HEK293 (cell line): ENCODE results near the gene UQCR11.
A peak's percentile ranks its signal among the peaks of the same experiment; 100 is the strongest.

Experiments
- CTCF ChIA-PET: fragments of 350-600 bp; formaldehyde crosslinking; extraction: SDS; loops from one replicate; lab custom pipeline; 2021; ENCODE audit warnings: antibody characterized with exemption; lab: Yijun Ruan, JAX
- POLR2A ChIA-PET: fragments of 300-600 bp; formaldehyde crosslinking; extraction: SDS; loops from one replicate; lab custom pipeline; 2020; ENCODE audit warnings: antibody characterized with exemption, inconsistent platforms; lab: Yijun Ruan, JAX
- H3K27ac ChIP-seq: fragments of 200-500 bp; sonication (Bioruptor generic); 2 replicates; pipeline ENCODE4 v1.5.1; 2014; ENCODE audit warnings: low read depth, low read length, control low read depth, inconsistent platforms; ENCODE audit errors: extremely low read depth
- H3K36me3 ChIP-seq, 2 experiments: fragments of 200-500 bp in 1 of 2; sonication (Bioruptor generic) in 1 of 2; 1 replicate in 1 of 2; 2 replicates in 1 of 2; pipeline ENCODE4 v1.5.1; 2014 to 2017; ENCODE audit warnings: inconsistent platforms in 2 of 2, low read length in 2 of 2; ENCODE audit not compliant: control insufficient read depth in 2 of 2, insufficient read depth in 1 of 2
- H3K4me1 ChIP-seq: fragments of 200-500 bp; sonication (Bioruptor generic); 2 replicates; pipeline ENCODE4 v1.5.1; 2014; ENCODE audit warnings: mild to moderate bottlenecking, low read length, inconsistent platforms; ENCODE audit not compliant: control insufficient read depth, insufficient read depth
- H3K4me3 ChIP-seq: 2 replicates; pipeline ENCODE4 v1.5.1; 2011; ENCODE audit warnings: low read depth, mild to moderate bottlenecking, control low read depth, low read length, moderate library complexity
- H3K9me3 ChIP-seq: fragments of 200-500 bp; sonication (Bioruptor generic); 2 replicates; pipeline ENCODE4 v1.5.1; 2014; ENCODE audit warnings: low read depth, low read length, inconsistent platforms; ENCODE audit not compliant: control insufficient read depth, insufficient read depth
- BCL11B ChIP-seq: fragments of 450-650 bp; formaldehyde crosslinking; IDR thresholded peaks from 2 replicates; pipeline ENCODE4 v1.5.1; 2016; ENCODE audit warnings: low read depth, missing biosample characterization, missing genetic modification characterization
- HOXA7 ChIP-seq: sonication (generic); formaldehyde crosslinking; IDR thresholded peaks from 2 replicates; pipeline ENCODE4 v1.8.1; 2022; ENCODE audit warnings: missing genetic modification reagents, borderline replicate concordance
- OSR2 ChIP-seq: fragments of 450-650 bp; formaldehyde crosslinking; IDR thresholded peaks from 2 replicates; pipeline ENCODE4 v1.5.1; 2016; ENCODE audit warnings: missing biosample characterization, missing genetic modification characterization
- PATZ1 ChIP-seq: fragments of 450-650 bp; formaldehyde crosslinking; IDR thresholded peaks from 2 replicates; pipeline ENCODE4 v1.5.1; 2016; ENCODE audit warnings: missing biosample characterization, missing genetic modification characterization
- SP3 ChIP-seq: fragments of 450-650 bp; formaldehyde crosslinking; IDR thresholded peaks from 2 replicates; pipeline ENCODE4 v1.5.1; 2016; ENCODE audit warnings: missing biosample characterization, missing genetic modification characterization
- ZBTB7A ChIP-seq: fragments of 450-650 bp; formaldehyde crosslinking; IDR thresholded peaks from 2 replicates; pipeline ENCODE4 v1.5.1; 2016; ENCODE audit warnings: low read depth, missing biosample characterization, missing genetic modification characterization
- ZEB2 ChIP-seq: fragments of 450-650 bp; formaldehyde crosslinking; IDR thresholded peaks from 2 replicates; pipeline ENCODE4 v1.5.1; 2016; ENCODE audit warnings: missing biosample characterization, missing genetic modification characterization
- ZNF146 ChIP-seq: fragments of 450-650 bp; formaldehyde crosslinking; IDR thresholded peaks from 2 replicates; pipeline ENCODE4 v1.5.1; 2016; ENCODE audit warnings: missing biosample characterization, missing genetic modification characterization
- ZNF211 ChIP-seq: fragments of 450-650 bp; formaldehyde crosslinking; IDR thresholded peaks from 2 replicates; pipeline ENCODE4 v1.5.1; 2016; ENCODE audit warnings: low read depth, missing biosample characterization, missing genetic modification characterization
- ZNF239 ChIP-seq: fragments of 450-650 bp; formaldehyde crosslinking; IDR thresholded peaks from 2 replicates; pipeline ENCODE4 v1.5.1; 2016; ENCODE audit warnings: missing biosample characterization, missing genetic modification characterization
- ZNF292 ChIP-seq: fragments of 450-650 bp; formaldehyde crosslinking; IDR thresholded peaks from 2 replicates; pipeline ENCODE4 v1.5.1; 2016; ENCODE audit warnings: low read depth, missing biosample characterization, missing genetic modification characterization, borderline replicate concordance
- ZNF37A ChIP-seq: fragments of 450-650 bp; IDR thresholded peaks from 2 replicates; pipeline ENCODE4 v1.5.1; 2018; ENCODE audit warnings: missing biosample characterization, missing genetic modification characterization
- ZNF391 ChIP-seq: fragments of 450-650 bp; formaldehyde crosslinking; IDR thresholded peaks from 2 replicates; pipeline ENCODE4 v1.5.1; 2016; ENCODE audit warnings: low read depth, missing biosample characterization, missing genetic modification characterization, borderline replicate concordance
- ZNF404 ChIP-seq: fragments of 450-650 bp; formaldehyde crosslinking; IDR thresholded peaks from 2 replicates; pipeline ENCODE4 v1.5.1; 2017; ENCODE audit warnings: missing biosample characterization, missing genetic modification characterization
- ZNF449 ChIP-seq: fragments of 450-650 bp; formaldehyde crosslinking; IDR thresholded peaks from 2 replicates; pipeline ENCODE4 v1.5.1; 2017; ENCODE audit warnings: missing biosample characterization, mild to moderate bottlenecking, missing genetic modification characterization, moderate library complexity
- ZNF501 ChIP-seq: fragments of 450-650 bp; formaldehyde crosslinking; IDR thresholded peaks from 2 replicates; pipeline ENCODE4 v1.5.1; 2016; ENCODE audit warnings: missing biosample characterization, missing genetic modification characterization
- ZNF571 ChIP-seq: fragments of 450-650 bp; formaldehyde crosslinking; IDR thresholded peaks from 2 replicates; pipeline ENCODE4 v1.5.0; 2017; ENCODE audit warnings: missing biosample characterization, missing genetic modification characterization
- ZNF660 ChIP-seq: fragments of 450-650 bp; IDR thresholded peaks from 2 replicates; pipeline ENCODE4 v1.5.1; 2018; ENCODE audit warnings: missing biosample characterization, mild to moderate bottlenecking, missing genetic modification characterization
- ZNF747 ChIP-seq: fragments of 450-650 bp; formaldehyde crosslinking; IDR thresholded peaks from 2 replicates; pipeline ENCODE4 v1.5.1; 2016; ENCODE audit warnings: missing biosample characterization, missing genetic modification characterization
- ZSCAN16 ChIP-seq: fragments of 450-650 bp; formaldehyde crosslinking; IDR thresholded peaks from 2 replicates; pipeline ENCODE4 v1.5.1; 2016; ENCODE audit warnings: missing biosample characterization, missing genetic modification characterization
- TF ChIP-seq, protein P1 (sequence below): fragments of 450-650 bp; formaldehyde crosslinking; IDR thresholded peaks from 2 replicates; pipeline ENCODE4 v1.5.1; 2016; ENCODE audit warnings: missing biosample characterization, missing genetic modification characterization
- TF ChIP-seq, protein P2 (sequence below): fragments of 450-650 bp; formaldehyde crosslinking; IDR thresholded peaks from 2 replicates; pipeline ENCODE4 v1.5.1; 2016; ENCODE audit warnings: missing biosample characterization, missing genetic modification characterization
- TF ChIP-seq, protein P3 (sequence below): fragments of 450-650 bp; formaldehyde crosslinking; IDR thresholded peaks from 2 replicates; pipeline ENCODE4 v1.5.1; 2016; ENCODE audit warnings: missing biosample characterization, missing genetic modification characterization, low read depth

Gene UQCR11

DNA sequence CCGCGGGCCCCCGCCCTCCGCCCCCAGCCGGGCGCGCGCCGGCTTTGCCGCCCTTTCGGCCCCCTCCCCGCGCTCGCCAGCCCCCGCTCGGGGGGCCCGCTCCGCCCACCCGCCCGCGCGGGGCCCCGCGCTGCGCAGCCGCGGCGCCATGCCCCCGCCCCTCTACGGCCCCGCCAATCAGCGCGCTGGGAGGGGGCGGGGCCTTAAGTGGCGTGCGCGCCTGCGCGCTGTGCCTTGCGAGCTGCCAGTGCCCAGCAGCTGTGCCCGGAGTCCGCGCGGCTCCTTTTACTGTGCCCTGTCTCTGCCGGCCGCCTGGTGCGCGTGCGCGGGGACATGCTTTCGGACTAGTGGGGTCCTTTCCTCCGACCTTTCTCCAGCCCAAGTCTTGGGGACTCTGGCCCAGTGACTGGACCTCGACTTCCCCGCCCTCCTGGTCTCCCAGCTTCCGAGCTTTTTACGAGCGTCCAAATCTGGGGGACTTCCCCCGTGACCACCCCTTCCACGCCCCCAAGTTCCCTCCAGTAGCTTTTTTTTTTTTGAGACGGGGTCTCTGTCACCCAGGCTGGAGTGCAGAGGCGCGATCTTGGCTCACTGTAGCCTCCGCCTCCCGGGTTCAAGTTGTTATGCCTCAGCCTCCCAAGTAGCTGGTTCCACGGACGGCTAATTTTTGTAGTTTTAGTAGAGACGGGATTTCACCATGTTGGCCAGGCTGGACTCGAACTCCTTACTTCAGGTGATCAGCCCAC lies 12.3 kb downstream of the UQCR11 start, which contains the start of gene MBD3 (continued):
- TF ChIP-seq, protein P1, sequence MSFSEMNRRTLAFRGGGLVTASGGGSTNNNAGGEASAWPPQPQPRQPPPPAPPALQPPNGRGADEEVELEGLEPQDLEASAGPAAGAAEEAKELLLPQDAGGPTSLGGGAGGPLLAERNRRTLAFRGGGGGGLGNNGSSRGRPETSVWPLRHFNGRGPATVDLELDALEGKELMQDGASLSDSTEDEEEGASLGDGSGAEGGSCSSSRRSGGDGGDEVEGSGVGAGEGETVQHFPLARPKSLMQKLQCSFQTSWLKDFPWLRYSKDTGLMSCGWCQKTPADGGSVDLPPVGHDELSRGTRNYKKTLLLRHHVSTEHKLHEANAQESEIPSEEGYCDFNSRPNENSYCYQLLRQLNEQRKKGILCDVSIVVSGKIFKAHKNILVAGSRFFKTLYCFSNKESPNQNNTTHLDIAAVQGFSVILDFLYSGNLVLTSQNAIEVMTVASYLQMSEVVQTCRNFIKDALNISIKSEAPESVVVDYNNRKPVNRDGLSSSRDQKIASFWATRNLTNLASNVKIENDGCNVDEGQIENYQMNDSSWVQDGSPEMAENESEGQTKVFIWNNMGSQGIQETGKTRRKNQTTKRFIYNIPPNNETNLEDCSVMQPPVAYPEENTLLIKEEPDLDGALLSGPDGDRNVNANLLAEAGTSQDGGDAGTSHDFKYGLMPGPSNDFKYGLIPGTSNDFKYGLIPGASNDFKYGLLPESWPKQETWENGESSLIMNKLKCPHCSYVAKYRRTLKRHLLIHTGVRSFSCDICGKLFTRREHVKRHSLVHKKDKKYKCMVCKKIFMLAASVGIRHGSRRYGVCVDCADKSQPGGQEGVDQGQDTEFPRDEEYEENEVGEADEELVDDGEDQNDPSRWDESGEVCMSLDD (tag by site-specific recombination) = peak; percentile 85
- TF ChIP-seq ZNF660 = 0 out of 2 replicates have a peak, but pooled peaks have one; percentile 15
- TF ChIP-seq PATZ1 (tag by site-specific recombination) = peak; percentile 61
- TF ChIP-seq ZNF211 = no peak
- peak; percentile 83 for TF ChIP-seq SP3 (tag by site-specific recombination)
- TF ChIP-seq BCL11B (tag by site-specific recombination) = peak; percentile 91
- no peak for TF ChIP-seq ZNF501 (tag by site-specific recombination)
- peak; percentile 75; the same call in 1 of the 2 replicates for TF ChIP-seq ZBTB7A (tag by site-specific recombination)
- no peak for TF ChIP-seq HOXA7 (CRISPR knock-in tag)
- TF ChIP-seq ZEB2 (tag by site-specific recombination) = peak; percentile 16; the same call in 1 of the 2 replicates
- TF ChIP-seq, all 188 proteins: peak for 29

- POLR2A ChIA-PET = interaction anchor here (0.8 to 2.8 kb wide), 11 partner anchors 8 to 234 kb away, joined by 3 to 27 read pairs (median 4); partner anchors contain the start of gene UQCR11
- H3K27ac ChIP-seq = peak overlapping the region; percentile 100
- CTCF ChIA-PET = interaction anchor here (0.5 to 1.3 kb wide), 3 partner anchors 32 to 90 kb away, joined by 3 to 6 read pairs (median 5); no protein-coding TSS in a partner anchor
- TF ChIP-seq OSR2 (tag by site-specific recombination) (no peak), ZNF571 (tag by site-specific recombination) (no peak), ZNF292 (tag by site-specific recombination) (no peak), ZNF747 (tag by site-specific recombination) (no peak), ZNF391 (tag by site-specific recombination) (no peak), ZNF37A (tag by site-specific recombination) (no peak), ZNF239 (tag by site-specific recombination) (no peak), BCL11B (tag by site-specific recombination) (no peak), ZNF449 (tag by site-specific recombination) (no peak), ZSCAN16 (tag by site-specific recombination) (0 out of 2 replicates have a peak, but pooled peaks have one; percentile 11), ZNF146 (tag by site-specific recombination) (peak; percentile 14; the same call in 1 of the 2 replicates), ZNF404 (tag by site-specific recombination) (no peak)
- TF ChIP-seq, protein P2, sequence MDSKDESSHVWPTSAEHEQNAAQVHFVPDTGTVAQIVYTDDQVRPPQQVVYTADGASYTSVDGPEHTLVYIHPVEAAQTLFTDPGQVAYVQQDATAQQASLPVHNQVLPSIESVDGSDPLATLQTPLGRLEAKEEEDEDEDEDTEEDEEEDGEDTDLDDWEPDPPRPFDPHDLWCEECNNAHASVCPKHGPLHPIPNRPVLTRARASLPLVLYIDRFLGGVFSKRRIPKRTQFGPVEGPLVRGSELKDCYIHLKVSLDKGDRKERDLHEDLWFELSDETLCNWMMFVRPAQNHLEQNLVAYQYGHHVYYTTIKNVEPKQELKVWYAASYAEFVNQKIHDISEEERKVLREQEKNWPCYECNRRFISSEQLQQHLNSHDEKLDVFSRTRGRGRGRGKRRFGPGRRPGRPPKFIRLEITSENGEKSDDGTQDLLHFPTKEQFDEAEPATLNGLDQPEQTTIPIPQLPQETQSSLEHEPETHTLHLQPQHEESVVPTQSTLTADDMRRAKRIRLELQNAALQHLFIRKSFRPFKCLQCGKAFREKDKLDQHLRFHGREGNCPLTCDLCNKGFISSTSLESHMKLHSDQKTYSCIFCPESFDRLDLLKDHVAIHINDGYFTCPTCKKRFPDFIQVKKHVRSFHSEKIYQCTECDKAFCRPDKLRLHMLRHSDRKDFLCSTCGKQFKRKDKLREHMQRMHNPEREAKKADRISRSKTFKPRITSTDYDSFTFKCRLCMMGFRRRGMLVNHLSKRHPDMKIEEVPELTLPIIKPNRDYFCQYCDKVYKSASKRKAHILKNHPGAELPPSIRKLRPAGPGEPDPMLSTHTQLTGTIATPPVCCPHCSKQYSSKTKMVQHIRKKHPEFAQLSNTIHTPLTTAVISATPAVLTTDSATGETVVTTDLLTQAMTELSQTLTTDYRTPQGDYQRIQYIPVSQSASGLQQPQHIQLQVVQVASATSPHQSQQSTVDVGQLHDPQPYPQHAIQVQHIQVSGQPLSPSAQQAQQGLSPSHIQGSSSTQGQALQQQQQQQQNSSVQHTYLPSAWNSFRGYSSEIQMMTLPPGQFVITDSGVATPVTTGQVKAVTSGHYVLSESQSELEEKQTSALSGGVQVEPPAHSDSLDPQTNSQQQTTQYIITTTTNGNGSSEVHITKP (tag by site-specific recombination) = no peak
- TF ChIP-seq, protein P3, sequence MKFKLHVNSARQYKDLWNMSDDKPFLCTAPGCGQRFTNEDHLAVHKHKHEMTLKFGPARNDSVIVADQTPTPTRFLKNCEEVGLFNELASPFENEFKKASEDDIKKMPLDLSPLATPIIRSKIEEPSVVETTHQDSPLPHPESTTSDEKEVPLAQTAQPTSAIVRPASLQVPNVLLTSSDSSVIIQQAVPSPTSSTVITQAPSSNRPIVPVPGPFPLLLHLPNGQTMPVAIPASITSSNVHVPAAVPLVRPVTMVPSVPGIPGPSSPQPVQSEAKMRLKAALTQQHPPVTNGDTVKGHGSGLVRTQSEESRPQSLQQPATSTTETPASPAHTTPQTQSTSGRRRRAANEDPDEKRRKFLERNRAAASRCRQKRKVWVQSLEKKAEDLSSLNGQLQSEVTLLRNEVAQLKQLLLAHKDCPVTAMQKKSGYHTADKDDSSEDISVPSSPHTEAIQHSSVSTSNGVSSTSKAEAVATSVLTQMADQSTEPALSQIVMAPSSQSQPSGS (tag by site-specific recombination) = no peak
These were observed 13.1 kb downstream of the UQCR11 start for GRCh38 chr19:1592024-1592754.

More at GRCh38 chr19:1592024-1592754, 13.1 kb downstream of the UQCR11 start:
- H3K4me3 ChIP-seq = peak overlapping the region; percentile 84
- peaks cover 16 to 28% of the 10 kb centered on the region in 2 experiments; a peak in 2 of 3 replicates for H3K36me3 ChIP-seq
- H3K4me1 ChIP-seq = no peaks in the 10 kb centered on the region
- no peaks in the 10 kb centered on the region for H3K9me3 ChIP-seq
